GM18861 (cell line): ENCODE measurements around the gene CD2AP.
"Not testable (repeated sequence)": the region's sequence is repeated elsewhere in the genome, so short reads cannot be mapped to it uniquely, and the experiment has no call there.

Experiments used
- ATAC-seq: cut with Tn5 transposase; IDR thresholded peaks from one replicate; pipeline ENCODE4 v1.9.1; 2021; ENCODE audit not compliant: unreplicated experiment

Gene CD2AP

GRCh38 chr6:47477497-47478232 is at the start of gene CD2AP:
Gene CD2AP (plus strand): TSS chr6:47477789. CDS start chr6:47478245, 456 bp downstream.
- peak; percentile 61 for ATAC-seq

- no peak for ATAC-seq
These were observed 49.3 kb upstream of the CD2AP start for GRCh38 chr6:47428288-47428687.

GRCh38 chr6:47428746-47429664 is 48.6 kb upstream of the CD2AP start:
- ATAC-seq: no peak

GRCh38 chr6:47434372-47435253 is 43.0 kb upstream of the CD2AP start:
- no peak for ATAC-seq

GRCh38 chr6:47435254-47435612 is 42.4 kb upstream of the CD2AP start:
- no peak for ATAC-seq

- peak; percentile 73 for ATAC-seq
These were observed 40.0 kb upstream of the CD2AP start for GRCh38 chr6:47437592-47437991.

- peak; percentile 73 for ATAC-seq
These were observed 38.9 kb upstream of the CD2AP start for GRCh38 chr6:47438481-47439347.

- ATAC-seq: no peak
These were observed 38.3 kb upstream of the CD2AP start for GRCh38 chr6:47439348-47439668.

- peak; percentile 66 for ATAC-seq
These were observed 36.9 kb upstream of the CD2AP start for GRCh38 chr6:47440719-47441118.

GRCh38 chr6:47444964-47445363 is 32.6 kb upstream of the CD2AP start:
- ATAC-seq: not testable (repeated sequence)

GRCh38 chr6:47446669-47447330 is 30.8 kb upstream of the CD2AP start:
- ATAC-seq: no peak

- ATAC-seq: no peak
These were observed 29.9 kb upstream of the CD2AP start for GRCh38 chr6:47447722-47448121.

- no peak for ATAC-seq
These were observed 26.4 kb upstream of the CD2AP start for GRCh38 chr6:47451162-47451561.

- no peak for ATAC-seq
These were observed 24.7 kb upstream of the CD2AP start for GRCh38 chr6:47452899-47453298.

- ATAC-seq: no peak
These were observed 24.1 kb upstream of the CD2AP start for GRCh38 chr6:47453372-47453936.

GRCh38 chr6:47454713-47455396 is 22.7 kb upstream of the CD2AP start:
- no peak for ATAC-seq

- ATAC-seq: peak; percentile 57
These were observed 21.9 kb upstream of the CD2AP start for GRCh38 chr6:47455533-47456209.

GRCh38 chr6:47456536-47456975 is 21.0 kb upstream of the CD2AP start:
- ATAC-seq: no peak
